GM13977 (cell line): Measurements from ENCODE around the gene AMPD3.

Source experiments
- DNase-seq: peaks from one replicate; pipeline ENCODE4 v3.0.0; 2012; ENCODE audit warnings: low spot score
- in situ Hi-C: fragments of 300-500 bp; cut with MboI; formaldehyde crosslinking; loops from one replicate; pipeline ENCODE4 v1.12.0; 2022; ENCODE audit warnings: low sequenced_read_pairs, low pct_unique_long_range_greater_than_20kb, mixed read lengths, inconsistent platforms; ENCODE audit not compliant: unreplicated experiment
- TF ChIP-seq, protein P1 (sequence below): IDR thresholded peaks from 2 replicates; pipeline ENCODE4 v1.5.1; 2012; ENCODE audit warnings: mild to moderate bottlenecking, control low read depth; ENCODE audit not compliant: insufficient read depth; ENCODE audit errors: extremely low read depth, missing control alignments

AMPD3 gene

DNA sequence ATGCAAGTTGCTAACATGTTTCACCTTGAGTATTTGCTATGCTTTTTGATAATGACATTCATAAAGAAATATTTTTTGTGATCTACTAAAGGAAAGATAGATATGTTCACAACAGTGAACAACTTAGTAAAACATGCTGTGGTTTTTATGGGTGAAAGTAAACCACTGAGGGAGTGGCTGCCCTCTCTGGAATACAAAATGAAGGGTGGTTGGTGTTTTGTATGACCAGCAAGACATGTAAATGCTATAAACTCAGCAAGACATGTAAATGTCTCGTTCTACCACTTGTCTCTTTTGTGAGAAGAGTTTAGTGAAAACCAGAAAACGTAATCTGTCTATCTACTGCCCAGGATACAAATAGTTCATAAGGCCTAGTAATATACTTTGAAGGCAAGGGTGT lies 7.6 kb upstream of the AMPD3 start:
- DNase-seq, result no peak
- in situ Hi-C loops, result no loop called here
- TF ChIP-seq, protein P1, sequence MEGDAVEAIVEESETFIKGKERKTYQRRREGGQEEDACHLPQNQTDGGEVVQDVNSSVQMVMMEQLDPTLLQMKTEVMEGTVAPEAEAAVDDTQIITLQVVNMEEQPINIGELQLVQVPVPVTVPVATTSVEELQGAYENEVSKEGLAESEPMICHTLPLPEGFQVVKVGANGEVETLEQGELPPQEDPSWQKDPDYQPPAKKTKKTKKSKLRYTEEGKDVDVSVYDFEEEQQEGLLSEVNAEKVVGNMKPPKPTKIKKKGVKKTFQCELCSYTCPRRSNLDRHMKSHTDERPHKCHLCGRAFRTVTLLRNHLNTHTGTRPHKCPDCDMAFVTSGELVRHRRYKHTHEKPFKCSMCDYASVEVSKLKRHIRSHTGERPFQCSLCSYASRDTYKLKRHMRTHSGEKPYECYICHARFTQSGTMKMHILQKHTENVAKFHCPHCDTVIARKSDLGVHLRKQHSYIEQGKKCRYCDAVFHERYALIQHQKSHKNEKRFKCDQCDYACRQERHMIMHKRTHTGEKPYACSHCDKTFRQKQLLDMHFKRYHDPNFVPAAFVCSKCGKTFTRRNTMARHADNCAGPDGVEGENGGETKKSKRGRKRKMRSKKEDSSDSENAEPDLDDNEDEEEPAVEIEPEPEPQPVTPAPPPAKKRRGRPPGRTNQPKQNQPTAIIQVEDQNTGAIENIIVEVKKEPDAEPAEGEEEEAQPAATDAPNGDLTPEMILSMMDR, result no peak

GRCh38 chr11:10450462-10451425 lies 4.3 kb upstream of the AMPD3 start:
- in situ Hi-C loops, result no loop called here
- DNase-seq, result peak; percentile 69
- TF ChIP-seq, protein P1, result peak; percentile 1

- in situ Hi-C loops, result no loop called here
- DNase-seq, result no peak
- TF ChIP-seq, protein P1, result no peak
Measured at GRCh38 chr11:10451426-10452116, 3.5 kb upstream of the AMPD3 start.

- TF ChIP-seq, protein P1, result no peak
- DNase-seq, result no peak
- in situ Hi-C loops, result no loop called here
Measured at GRCh38 chr11:10452211-10452767, 2.8 kb upstream of the AMPD3 start.

GRCh38 chr11:10453261-10453660 lies 1.8 kb upstream of the AMPD3 start:
- in situ Hi-C loops, result no loop called here
- TF ChIP-seq, protein P1, result no peak

DNA sequence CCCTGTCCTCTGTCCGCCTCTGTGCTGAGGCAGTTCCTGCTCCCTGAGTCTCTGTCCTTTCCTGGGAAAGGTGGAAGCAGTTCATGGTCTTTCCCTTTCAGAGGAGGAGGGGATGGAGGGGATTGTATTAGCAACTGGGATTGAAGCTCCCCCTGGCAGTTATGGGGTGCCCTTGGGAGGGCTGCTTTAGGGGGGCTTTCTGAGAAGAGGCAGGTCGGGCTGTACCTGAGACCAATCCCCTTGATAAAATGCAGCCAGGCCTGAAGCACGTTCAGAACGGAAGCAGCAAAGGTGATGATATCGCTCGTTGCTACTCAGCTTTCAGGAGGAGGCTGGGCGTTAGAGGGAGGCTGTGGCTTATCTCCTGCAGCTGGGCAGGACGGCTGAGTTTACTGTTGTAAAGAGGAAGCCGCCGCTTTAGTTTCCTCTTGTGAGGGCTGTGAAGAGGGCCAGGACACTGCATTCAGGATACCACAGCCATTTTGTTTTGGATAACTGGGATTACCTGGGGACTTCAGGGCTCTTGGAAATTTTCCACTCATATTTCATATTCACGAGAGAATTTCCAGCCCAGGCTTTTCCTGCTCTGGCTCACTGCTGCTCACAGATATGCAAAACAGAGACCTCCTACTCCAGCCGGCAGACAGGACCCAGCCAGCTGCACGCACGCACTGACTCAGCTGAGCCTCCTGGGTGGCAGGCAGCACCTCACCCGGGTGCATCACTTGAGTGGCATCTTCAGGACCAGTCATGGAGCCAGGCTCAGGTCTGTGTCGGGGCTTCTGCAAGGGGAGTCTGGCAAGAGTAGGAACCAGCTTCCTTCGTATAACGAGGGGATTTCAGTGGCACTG lies 798 bp downstream of the AMPD3 start:
- in situ Hi-C loops, result no loop called here
- TF ChIP-seq, protein P1, result no peak
- peak; percentile 84 for DNase-seq

More at GRCh38 chr11:10453261-10453660, 1.8 kb upstream of the AMPD3 start:
- DNase-seq, result no peak
